OCI-LY1 (cell line): ENCODE measurements around the gene KLRF2.

Source experiments
- CTCF ChIP-seq: fragments of 200-600 bp; sonication (generic), shearing (Covaris generic); IDR thresholded peaks from 2 replicates; pipeline ENCODE4 v1.5.1; 2017; ENCODE audit warnings: mild to moderate bottlenecking, antibody characterized with exemption, low read length, moderate library complexity, mixed read lengths
- EZH2 ChIP-seq: fragments of 200-600 bp; sonication (generic), shearing (Covaris generic); IDR thresholded peaks from 2 replicates; pipeline ENCODE4 v1.8.0; 2017; ENCODE audit warnings: borderline replicate concordance, mixed run types, mild to moderate bottlenecking, antibody characterized with exemption, low read length, moderate library complexity, mixed read lengths

DNA sequence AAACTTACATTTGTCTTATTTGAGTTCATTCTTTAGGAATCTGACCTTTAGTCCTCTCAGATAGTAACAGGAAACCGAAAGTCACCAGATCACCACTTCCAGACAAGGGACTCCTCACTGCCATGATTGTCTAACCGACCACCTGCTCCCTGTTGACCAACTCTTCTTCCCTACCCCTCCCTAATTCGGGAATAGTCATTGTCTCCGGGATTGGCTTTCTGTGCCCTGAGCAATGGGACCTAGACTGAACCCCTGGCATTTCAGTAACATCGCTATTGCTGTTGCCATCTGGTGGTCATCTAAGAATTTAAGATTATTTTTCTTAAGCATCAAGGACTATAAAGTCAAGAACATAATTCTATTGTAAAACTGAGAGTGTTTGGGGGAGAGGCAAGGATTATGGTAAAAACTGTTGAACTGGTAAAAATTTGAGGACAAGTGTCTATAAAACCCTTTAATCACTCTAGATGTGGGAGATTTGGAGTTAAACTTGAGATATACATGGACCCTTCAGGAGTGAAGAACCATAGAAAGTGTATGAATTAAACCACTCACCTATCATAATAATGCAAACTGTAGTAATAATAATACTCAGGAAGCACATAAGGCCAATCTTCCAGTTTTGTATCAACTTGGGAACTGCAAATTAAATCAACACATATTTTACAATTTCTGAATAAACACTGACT lies 44.6 kb downstream of the KLRF2 start:
- TF ChIP-seq CTCF: peak; percentile 68
- TF ChIP-seq EZH2: no peak
